ENCODE measurements around the gene SETBP1. TPM values are rescaled to one million over a fixed set of nuclear protein-coding genes. Genes with fewer than 3 reads are reported as not detected.

The SETBP1 gene
- total and polyA plus RNA-seq, 9 of the 15 experiments (the other 6 are each of a cell fraction or from before 2014, with no cell fraction given), result under 0.01 to 0.13 (median 0.04) TPM

DNA sequence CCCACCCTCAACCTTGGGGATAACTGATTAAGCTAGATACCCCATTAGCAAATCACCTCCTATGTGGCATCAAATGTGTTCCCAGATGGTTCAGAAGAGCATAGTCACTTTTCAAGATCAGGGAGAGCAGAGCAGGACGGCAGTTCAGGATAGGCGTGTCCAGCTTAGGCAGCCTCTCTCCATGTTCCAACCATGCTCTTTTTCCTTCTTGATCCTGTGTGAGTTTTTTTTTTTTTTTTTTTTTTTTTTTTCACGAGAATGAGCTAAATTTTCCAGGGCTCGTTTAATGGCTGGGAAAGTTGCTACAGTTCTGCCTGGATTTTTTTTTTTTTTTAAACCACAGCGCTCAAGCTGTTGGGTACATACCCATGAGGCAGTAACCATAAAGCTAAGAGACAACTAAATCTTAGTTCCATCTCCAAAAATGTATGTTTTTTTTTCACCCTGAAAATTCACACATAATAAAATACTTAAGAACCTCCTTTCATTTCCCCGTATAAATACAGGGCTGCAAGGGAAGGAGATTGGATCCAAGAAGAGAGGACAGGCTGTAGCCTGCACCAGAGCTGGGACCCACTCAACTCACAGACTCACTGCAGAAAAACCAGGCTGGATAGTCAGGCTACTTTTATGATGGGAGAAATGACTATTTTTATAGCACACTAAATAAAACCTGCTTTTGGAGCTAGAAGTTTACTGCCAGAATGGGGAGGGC lies 244.3 kb downstream of the SETBP1 start:
- Histone ChIP-seq H3K9me3 (replicated peaks; ENCODE audit: control insufficient read depth, insufficient read depth, low read depth, low read length) (no peaks in the 10 kb centered on the region), H3K27me3 (ENCODE audit: control insufficient read depth in 2 of 2, insufficient read depth in 2 of 2, low read length in 2 of 2) (no peaks in the 10 kb centered on the region), H3K4me1 (replicated peaks in 1 of 2; ENCODE audit: control insufficient read depth in 2 of 2, insufficient read depth in 2 of 2, low read length in 2 of 2) (no peaks in the 10 kb centered on the region), H2AFZ (ENCODE audit: low read depth, low read length) (no peak overlapping the region), H3K36me3 (ENCODE audit: control insufficient read depth, insufficient read depth, low read length) (no peaks in the 10 kb centered on the region), H3K79me2 (ENCODE audit: control insufficient read depth, insufficient read depth, low read length) (no peaks in the 10 kb centered on the region), H3K9me1 (ENCODE audit: control insufficient read depth, insufficient read depth, low read length) (no peaks in the 10 kb centered on the region), H3K9ac (ENCODE audit: insufficient read depth in 1 of 2, low read depth in 2 of 2, low read length in 2 of 2) (no peak overlapping the region), H4K20me1 (replicated peaks; ENCODE audit: control insufficient read depth, insufficient read depth, low read length) (no peaks in the 10 kb centered on the region), H3K4me3 (no peak overlapping the region), H3K4me2 (ENCODE audit: insufficient read depth, low read length) (no peak overlapping the region), H3K27ac (ENCODE audit: extremely low read depth, low read depth, low read length) (no peak overlapping the region)
- in situ Hi-C loops (cut with MboI), result no loop called here
- intact Hi-C loops (cut with micrococcal nuclease), result no loop called here
- CTCF ChIA-PET (ENCODE audit: low intra/inter-chr PET ratio), result no interaction called here
- ATAC-seq (no peak), DNase-seq (ENCODE audit: extremely low read depth in 1 of 4, low spot score in 3 of 4) (no peak), FAIRE-seq (no peak)
- POLR2A ChIA-PET, result interaction anchor here (0.8 kb wide), 1 partner anchor 12 kb away, joined by 3 read pairs; no protein-coding TSS in a partner anchor
- BruUV-seq (replicated peaks), result no TSS peak
- 0% methylated on average over 1 of the region's 6 CpGs for WGBS (ENCODE audit: insufficient coverage, low coverage, missing lambda C conversion rate)
- no peak for TF ChIP-seq MED1 (CRISPR knock-in tag; IDR thresholded peaks at IDR 0.05; ENCODE audit: borderline replicate concordance)
- no peak for TF ChIP-seq MCM3 (IDR thresholded peaks at IDR 0.05)
- TF ChIP-seq, protein P1, sequence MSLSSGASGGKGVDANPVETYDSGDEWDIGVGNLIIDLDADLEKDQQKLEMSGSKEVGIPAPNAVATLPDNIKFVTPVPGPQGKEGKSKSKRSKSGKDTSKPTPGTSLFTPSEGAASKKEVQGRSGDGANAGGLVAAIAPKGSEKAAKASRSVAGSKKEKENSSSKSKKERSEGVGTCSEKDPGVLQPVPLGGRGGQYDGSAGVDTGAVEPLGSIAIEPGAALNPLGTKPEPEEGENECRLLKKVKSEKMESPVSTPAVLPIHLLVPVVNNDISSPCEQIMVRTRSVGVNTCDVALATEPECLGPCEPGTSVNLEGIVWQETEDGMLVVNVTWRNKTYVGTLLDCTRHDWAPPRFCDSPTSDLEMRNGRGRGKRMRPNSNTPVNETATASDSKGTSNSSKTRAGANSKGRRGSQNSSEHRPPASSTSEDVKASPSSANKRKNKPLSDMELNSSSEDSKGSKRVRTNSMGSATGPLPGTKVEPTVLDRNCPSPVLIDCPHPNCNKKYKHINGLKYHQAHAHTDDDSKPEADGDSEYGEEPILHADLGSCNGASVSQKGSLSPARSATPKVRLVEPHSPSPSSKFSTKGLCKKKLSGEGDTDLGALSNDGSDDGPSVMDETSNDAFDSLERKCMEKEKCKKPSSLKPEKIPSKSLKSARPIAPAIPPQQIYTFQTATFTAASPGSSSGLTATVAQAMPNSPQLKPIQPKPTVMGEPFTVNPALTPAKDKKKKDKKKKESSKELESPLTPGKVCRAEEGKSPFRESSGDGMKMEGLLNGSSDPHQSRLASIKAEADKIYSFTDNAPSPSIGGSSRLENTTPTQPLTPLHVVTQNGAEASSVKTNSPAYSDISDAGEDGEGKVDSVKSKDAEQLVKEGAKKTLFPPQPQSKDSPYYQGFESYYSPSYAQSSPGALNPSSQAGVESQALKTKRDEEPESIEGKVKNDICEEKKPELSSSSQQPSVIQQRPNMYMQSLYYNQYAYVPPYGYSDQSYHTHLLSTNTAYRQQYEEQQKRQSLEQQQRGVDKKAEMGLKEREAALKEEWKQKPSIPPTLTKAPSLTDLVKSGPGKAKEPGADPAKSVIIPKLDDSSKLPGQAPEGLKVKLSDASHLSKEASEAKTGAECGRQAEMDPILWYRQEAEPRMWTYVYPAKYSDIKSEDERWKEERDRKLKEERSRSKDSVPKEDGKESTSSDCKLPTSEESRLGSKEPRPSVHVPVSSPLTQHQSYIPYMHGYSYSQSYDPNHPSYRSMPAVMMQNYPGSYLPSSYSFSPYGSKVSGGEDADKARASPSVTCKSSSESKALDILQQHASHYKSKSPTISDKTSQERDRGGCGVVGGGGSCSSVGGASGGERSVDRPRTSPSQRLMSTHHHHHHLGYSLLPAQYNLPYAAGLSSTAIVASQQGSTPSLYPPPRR (CRISPR knock-in tag; IDR thresholded peaks at IDR 0.05; ENCODE audit: borderline replicate concordance), result no peak
- TF ChIP-seq TAF15 (IDR thresholded peaks at IDR 0.05; ENCODE audit: low read depth, low read length), result no peak
- TF ChIP-seq, protein P2, sequence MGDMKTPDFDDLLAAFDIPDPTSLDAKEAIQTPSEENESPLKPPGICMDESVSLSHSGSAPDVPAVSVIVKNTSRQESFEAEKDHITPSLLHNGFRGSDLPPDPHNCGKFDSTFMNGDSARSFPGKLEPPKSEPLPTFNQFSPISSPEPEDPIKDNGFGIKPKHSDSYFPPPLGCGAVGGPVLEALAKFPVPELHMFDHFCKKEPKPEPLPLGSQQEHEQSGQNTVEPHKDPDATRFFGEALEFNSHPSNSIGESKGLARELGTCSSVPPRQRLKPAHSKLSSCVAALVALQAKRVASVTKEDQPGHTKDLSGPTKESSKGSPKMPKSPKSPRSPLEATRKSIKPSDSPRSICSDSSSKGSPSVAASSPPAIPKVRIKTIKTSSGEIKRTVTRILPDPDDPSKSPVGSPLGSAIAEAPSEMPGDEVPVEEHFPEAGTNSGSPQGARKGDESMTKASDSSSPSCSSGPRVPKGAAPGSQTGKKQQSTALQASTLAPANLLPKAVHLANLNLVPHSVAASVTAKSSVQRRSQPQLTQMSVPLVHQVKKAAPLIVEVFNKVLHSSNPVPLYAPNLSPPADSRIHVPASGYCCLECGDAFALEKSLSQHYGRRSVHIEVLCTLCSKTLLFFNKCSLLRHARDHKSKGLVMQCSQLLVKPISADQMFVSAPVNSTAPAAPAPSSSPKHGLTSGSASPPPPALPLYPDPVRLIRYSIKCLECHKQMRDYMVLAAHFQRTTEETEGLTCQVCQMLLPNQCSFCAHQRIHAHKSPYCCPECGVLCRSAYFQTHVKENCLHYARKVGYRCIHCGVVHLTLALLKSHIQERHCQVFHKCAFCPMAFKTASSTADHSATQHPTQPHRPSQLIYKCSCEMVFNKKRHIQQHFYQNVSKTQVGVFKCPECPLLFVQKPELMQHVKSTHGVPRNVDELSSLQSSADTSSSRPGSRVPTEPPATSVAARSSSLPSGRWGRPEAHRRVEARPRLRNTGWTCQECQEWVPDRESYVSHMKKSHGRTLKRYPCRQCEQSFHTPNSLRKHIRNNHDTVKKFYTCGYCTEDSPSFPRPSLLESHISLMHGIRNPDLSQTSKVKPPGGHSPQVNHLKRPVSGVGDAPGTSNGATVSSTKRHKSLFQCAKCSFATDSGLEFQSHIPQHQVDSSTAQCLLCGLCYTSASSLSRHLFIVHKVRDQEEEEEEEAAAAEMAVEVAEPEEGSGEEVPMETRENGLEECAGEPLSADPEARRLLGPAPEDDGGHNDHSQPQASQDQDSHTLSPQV (IDR thresholded peaks at IDR 0.05), result no peak
- TF ChIP-seq DPF2 (IDR thresholded peaks at IDR 0.05), result no peak
- TF ChIP-seq, protein P3, sequence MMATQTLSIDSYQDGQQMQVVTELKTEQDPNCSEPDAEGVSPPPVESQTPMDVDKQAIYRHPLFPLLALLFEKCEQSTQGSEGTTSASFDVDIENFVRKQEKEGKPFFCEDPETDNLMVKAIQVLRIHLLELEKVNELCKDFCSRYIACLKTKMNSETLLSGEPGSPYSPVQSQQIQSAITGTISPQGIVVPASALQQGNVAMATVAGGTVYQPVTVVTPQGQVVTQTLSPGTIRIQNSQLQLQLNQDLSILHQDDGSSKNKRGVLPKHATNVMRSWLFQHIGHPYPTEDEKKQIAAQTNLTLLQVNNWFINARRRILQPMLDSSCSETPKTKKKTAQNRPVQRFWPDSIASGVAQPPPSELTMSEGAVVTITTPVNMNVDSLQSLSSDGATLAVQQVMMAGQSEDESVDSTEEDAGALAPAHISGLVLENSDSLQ (IDR thresholded peaks at IDR 0.05), result no peak
- TF ChIP-seq TCFL5 (CRISPR knock-in tag; conservative IDR thresholded peaks at IDR 0.05), result no peak
- TF ChIP-seq, protein P4, sequence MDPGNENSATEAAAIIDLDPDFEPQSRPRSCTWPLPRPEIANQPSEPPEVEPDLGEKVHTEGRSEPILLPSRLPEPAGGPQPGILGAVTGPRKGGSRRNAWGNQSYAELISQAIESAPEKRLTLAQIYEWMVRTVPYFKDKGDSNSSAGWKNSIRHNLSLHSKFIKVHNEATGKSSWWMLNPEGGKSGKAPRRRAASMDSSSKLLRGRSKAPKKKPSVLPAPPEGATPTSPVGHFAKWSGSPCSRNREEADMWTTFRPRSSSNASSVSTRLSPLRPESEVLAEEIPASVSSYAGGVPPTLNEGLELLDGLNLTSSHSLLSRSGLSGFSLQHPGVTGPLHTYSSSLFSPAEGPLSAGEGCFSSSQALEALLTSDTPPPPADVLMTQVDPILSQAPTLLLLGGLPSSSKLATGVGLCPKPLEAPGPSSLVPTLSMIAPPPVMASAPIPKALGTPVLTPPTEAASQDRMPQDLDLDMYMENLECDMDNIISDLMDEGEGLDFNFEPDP (CRISPR knock-in tag; IDR thresholded peaks at IDR 0.05), result no peak
- TF ChIP-seq ZNF699 (CRISPR knock-in tag; IDR thresholded peaks at IDR 0.05; ENCODE audit: insufficient replicate concordance), result no peak
